GM12878 (cell line): ENCODE data around the gene STK4. TPM values are rescaled to one million over a fixed set of nuclear protein-coding genes. Genes with fewer than 3 reads are reported as not detected.

Source experiments
- ATAC-seq: fragments of 200-7000 bp; cut with Tn5 transposase; 3 replicates; pipeline ENCODE4 v1.9.1; 2020; ENCODE audit warnings: mild to moderate bottlenecking, moderate library complexity
- BruUV-seq: library from RNA; stranded (reverse); fragments of 400-500 nt; replicated peaks from 2 replicates; lab custom pipeline; 2021; lab: Mats Ljungman, UMichigan
- CTCF ChIA-PET: fragments of 300-600 bp; sonication (Branson Sonifier 250); formaldehyde crosslinking; extraction: SDS; loops from one replicate; lab custom pipeline; 2021; ENCODE audit warnings: inconsistent platforms; lab: Yijun Ruan, JAX
- POLR2A ChIA-PET: fragments of 350-600 bp; formaldehyde crosslinking; extraction: SDS; loops from one replicate; lab custom pipeline; 2021; ENCODE audit warnings: inconsistent platforms; lab: Charles Lee
- RAD21 ChIA-PET: fragments of 300-600 bp; sonication (Branson Sonifier 250); formaldehyde crosslinking; loops from one replicate; lab custom pipeline; 2023; ENCODE audit warnings: antibody characterized with exemption; ENCODE audit not compliant: unreplicated experiment; lab: Charles Lee
- SMC1A ChIA-PET: fragments of 300-600 bp; sonication (Branson Sonifier 250); formaldehyde crosslinking; loops from one replicate; lab custom pipeline; 2023; ENCODE audit not compliant: unreplicated experiment, uncharacterized antibody; lab: Charles Lee
- DNase-seq: peaks from one replicate; pipeline ENCODE4 v3.0.0-alpha.2; 2011; ENCODE audit warnings: low read depth, low spot score
- FAIRE-seq: peaks from 3 replicates; lab custom pipeline; 2011; peaks lifted over from hg19 to GRCh38; lab: Jason Lieb, UNC
- H2AFZ ChIP-seq: 2 replicates; pipeline ENCODE4 v1.6.0; 2011; ENCODE audit warnings: low read depth, low read length, control low read depth; ENCODE audit not compliant: control insufficient read depth
- H3K27ac ChIP-seq: 2 replicates; pipeline ENCODE4 v1.5.1; 2011; ENCODE audit warnings: control low read depth; ENCODE audit not compliant: control insufficient read depth, insufficient read depth
- H3K27me3 ChIP-seq, 2 experiments: replicated peaks in 1 of 2; 2 replicates each; pipeline versions ENCODE4 v1.6.0 to v1.6.1; 2011; ENCODE audit warnings: low read length in 1 of 2; ENCODE audit not compliant: control insufficient read depth in 2 of 2, insufficient read depth in 2 of 2
- H3K36me3 ChIP-seq, 2 experiments: 2 replicates each; pipeline ENCODE4 v1.5.1; 2011; ENCODE audit warnings: low read length in 1 of 2; ENCODE audit not compliant: control insufficient read depth in 2 of 2, insufficient read depth in 2 of 2
- H3K4me1 ChIP-seq: 2 replicates; pipeline ENCODE4 v1.6.1; 2011; ENCODE audit warnings: mild to moderate bottlenecking, low read length, moderate library complexity, mixed read lengths; ENCODE audit not compliant: control insufficient read depth, insufficient read depth
- H3K4me2 ChIP-seq: 2 replicates; pipeline ENCODE4 v1.6.0; 2011; ENCODE audit warnings: control low read depth; ENCODE audit not compliant: control insufficient read depth, insufficient read depth
- H3K4me3 ChIP-seq: fragments of 200-600 bp; sonication (generic); 2 replicates; pipeline ENCODE4 v1.5.1; 2016
- H3K79me2 ChIP-seq: 2 replicates; pipeline ENCODE4 v1.6.0; 2011; ENCODE audit warnings: low read length; ENCODE audit not compliant: control insufficient read depth, insufficient read depth
- H3K9ac ChIP-seq: 2 replicates; pipeline ENCODE4 v1.8.0; 2011; ENCODE audit warnings: low read length, control low read depth, mixed read lengths; ENCODE audit not compliant: control insufficient read depth, insufficient read depth
- H3K9me3 ChIP-seq: replicated peaks from 3 replicates; pipeline ENCODE4 v1.5.1; 2011; ENCODE audit warnings: mild to moderate bottlenecking, low read length; ENCODE audit not compliant: control insufficient read depth, insufficient read depth
- H4K20me1 ChIP-seq: 2 replicates; pipeline ENCODE4 v1.6.0; 2011; ENCODE audit not compliant: control insufficient read depth, insufficient read depth
- ATF2 ChIP-seq: IDR thresholded peaks from 2 replicates; pipeline ENCODE4 v1.6.1; 2012; ENCODE audit warnings: low read length, inconsistent platforms
- CBX3 ChIP-seq: fragments of 200-600 bp; sonication (generic); IDR thresholded peaks from 2 replicates; pipeline ENCODE4 v1.6.1; 2016; ENCODE audit warnings: low read depth, borderline replicate concordance
- KAT2A ChIP-seq: conservative IDR thresholded peaks from 2 replicates; pipeline ENCODE4 v1.6.1; 2011; ENCODE audit warnings: low read depth, low read length; ENCODE audit not compliant: control insufficient read depth
- KLF5 ChIP-seq: fragments of 450-650 bp; IDR thresholded peaks from 2 replicates; pipeline ENCODE4 v1.6.1; 2014; ENCODE audit warnings: mild to moderate bottlenecking; ENCODE audit not compliant: partially characterized antibody
- MAX ChIP-seq: IDR thresholded peaks from 2 replicates; pipeline ENCODE4 v1.6.1; 2012; ENCODE audit warnings: low read depth, low read length, improper control_type of control experiment
- PKNOX1 ChIP-seq: fragments of 450-650 bp; IDR thresholded peaks from 2 replicates; pipeline ENCODE4 v1.6.1; 2016; ENCODE audit warnings: mild to moderate bottlenecking
- PML ChIP-seq: IDR thresholded peaks from 2 replicates; pipeline ENCODE4 v1.6.1; 2012; ENCODE audit warnings: low read length, inconsistent platforms
- RELB ChIP-seq: fragments of 450-650 bp; IDR thresholded peaks from 2 replicates; pipeline ENCODE4 v1.6.1; 2017; ENCODE audit warnings: low read depth, mild to moderate bottlenecking, moderate library complexity
- SMAD5 ChIP-seq: IDR thresholded peaks from 2 replicates; pipeline ENCODE4 v1.6.1; 2016; ENCODE audit warnings: antibody characterized with exemption, low read depth
- TCF3 ChIP-seq: IDR thresholded peaks from 2 replicates; pipeline ENCODE4 v1.6.1; 2012; ENCODE audit warnings: low read depth, mild to moderate bottlenecking, low read length, borderline replicate concordance; ENCODE audit not compliant: insufficient read depth
- YBX1 ChIP-seq: fragments of 450-650 bp; IDR thresholded peaks from 2 replicates; pipeline ENCODE4 v1.6.1; 2016; ENCODE audit warnings: antibody characterized with exemption
- ZBTB11 ChIP-seq: fragments of 450-650 bp; formaldehyde crosslinking; IDR thresholded peaks from 2 replicates; pipeline ENCODE4 v1.5.0; 2022; ENCODE audit warnings: mild to moderate bottlenecking, missing genetic modification characterization
- ZBTB4 ChIP-seq: fragments of 450-650 bp; formaldehyde crosslinking; IDR thresholded peaks from 2 replicates; pipeline ENCODE4 v1.4.0; 2022; ENCODE audit warnings: mild to moderate bottlenecking, moderate library complexity
- WGBS: methylation state at CpG from one replicate; pipeline ENCODE4 v1.1.6; 2016; ENCODE audit warnings: low lambda C conversion rate; ENCODE audit not compliant: insufficient replicate concordance, insufficient coverage; ENCODE audit errors: missing lambda C conversion rate; 5-methylcytosine and 5-hydroxymethylcytosine counted together
- in situ Hi-C: fragments of 300-500 bp; cut with MboI; formaldehyde crosslinking; loops from 9 replicates; pipeline ENCODE4 v1.14.3; 2018; ENCODE audit warnings: mixed read lengths
- intact Hi-C: fragments of 100-400 bp; cut with micrococcal nuclease; formaldehyde crosslinking; loops from one replicate; pipeline ENCODE4 v1.14.2; 2022; ENCODE audit not compliant: unreplicated experiment
- polyA plus RNA-seq, 11 experiments: library from polyadenylated mRNA; depleted of rRNA in 4 of 11; unstranded in 6 of 11; stranded (reverse) in 5 of 11; fragments of >200 nt; fragmentation: Nextera tagmentation in 4 of 11; fragmentation: Illumina TruSeq in 1 of 11; extraction: Ambion mirVana in 4 of 11; extraction: Trizol in 1 of 11; gene quantifications; 1 replicate in 1 of 11; 2 replicates in 10 of 11; pipeline versions ENCODE4 v1.2.1 to v1.2.3, GENCODE V29; 2011 to 2016; ENCODE audit warnings: inconsistent platforms in 2 of 11, missing spikeins in 2 of 11, low read depth in 1 of 11
- total RNA-seq, 4 experiments: library from RNA; depleted of rRNA in 3 of 4; stranded (reverse); fragments of >200 nt in 3 of 4; fragmentation: Illumina TruSeq in 1 of 4; extraction: Trizol in 1 of 4; gene quantifications; 2 replicates each; pipeline versions ENCODE4 v1.2.1 to v1.2.3, GENCODE V29; 2013 to 2021

Gene STK4
- total and polyA plus RNA-seq, 10 of the 15 experiments (the other 5 are each of a cell fraction or from before 2014, with no cell fraction given): 24.0 to 135 (median 89.7) TPM

- intact Hi-C loops: no loop called here
- Histone ChIP-seq H3K4me2 (no peak overlapping the region), H3K36me3 (peaks cover 2 to 8% of the 10 kb centered on the region in 2 experiments; a peak in 3 of 4 replicates), H3K27me3 (no peaks in the 10 kb centered on the region), H4K20me1 (no peaks in the 10 kb centered on the region), H3K9ac (no peak overlapping the region), H3K9me3 (no peaks in the 10 kb centered on the region; the same call in 2 of the 3 replicates), H2AFZ (no peak overlapping the region), H3K4me3 (no peak overlapping the region), H3K4me1 (no peaks in the 10 kb centered on the region), H3K27ac (no peak overlapping the region), H3K79me2 (no peaks in the 10 kb centered on the region)
- RAD21 ChIA-PET: no interaction called here
- POLR2A ChIA-PET: interaction anchor here (0.7 kb wide), 1 partner anchor 200 kb away, joined by 3 read pairs; no protein-coding TSS in a partner anchor
- in situ Hi-C loops: no loop called here
- WGBS: 92% methylated on average over 3 of the region's 3 CpGs
- CTCF ChIA-PET: interaction anchor here (0.6 to 2.2 kb wide), 6 partner anchors 12 to 603 kb away, joined by 3 to 12 read pairs (median 4); no protein-coding TSS in a partner anchor
- DNase-seq (no peak), FAIRE-seq (no peak), ATAC-seq (no peak)
- no TSS peak for BruUV-seq
- SMC1A ChIA-PET: interaction anchor here (0.7 to 1.6 kb wide), 5 partner anchors 10 to 38 kb away, joined by 3 to 5 read pairs (median 4); no protein-coding TSS in a partner anchor
- TF ChIP-seq KLF5 (no peak), ZBTB11 (CRISPR knock-in tag) (no peak), KAT2A (no peak), MAX (no peak), PKNOX1 (no peak), ATF2 (no peak), ZBTB4 (CRISPR knock-in tag) (no peak), CBX3 (no peak), SMAD5 (no peak), YBX1 (no peak), RELB (no peak), TCF3 (no peak), PML (no peak)
Measured at GRCh38 chr20:45082468-45082867, 116.2 kb downstream of the STK4 start.
